ENCODE results near the gene NCOA1. TPM values are rescaled to one million over a fixed set of nuclear protein-coding genes. Genes with fewer than 3 reads are reported as not detected.
"Not testable (repeated sequence)": the region's sequence is repeated elsewhere in the genome, so short reads cannot be mapped to it uniquely, and the experiment has no call there.

The NCOA1 gene
- total RNA-seq, 1 donor from 2014 or later: 29.0 TPM

DNA sequence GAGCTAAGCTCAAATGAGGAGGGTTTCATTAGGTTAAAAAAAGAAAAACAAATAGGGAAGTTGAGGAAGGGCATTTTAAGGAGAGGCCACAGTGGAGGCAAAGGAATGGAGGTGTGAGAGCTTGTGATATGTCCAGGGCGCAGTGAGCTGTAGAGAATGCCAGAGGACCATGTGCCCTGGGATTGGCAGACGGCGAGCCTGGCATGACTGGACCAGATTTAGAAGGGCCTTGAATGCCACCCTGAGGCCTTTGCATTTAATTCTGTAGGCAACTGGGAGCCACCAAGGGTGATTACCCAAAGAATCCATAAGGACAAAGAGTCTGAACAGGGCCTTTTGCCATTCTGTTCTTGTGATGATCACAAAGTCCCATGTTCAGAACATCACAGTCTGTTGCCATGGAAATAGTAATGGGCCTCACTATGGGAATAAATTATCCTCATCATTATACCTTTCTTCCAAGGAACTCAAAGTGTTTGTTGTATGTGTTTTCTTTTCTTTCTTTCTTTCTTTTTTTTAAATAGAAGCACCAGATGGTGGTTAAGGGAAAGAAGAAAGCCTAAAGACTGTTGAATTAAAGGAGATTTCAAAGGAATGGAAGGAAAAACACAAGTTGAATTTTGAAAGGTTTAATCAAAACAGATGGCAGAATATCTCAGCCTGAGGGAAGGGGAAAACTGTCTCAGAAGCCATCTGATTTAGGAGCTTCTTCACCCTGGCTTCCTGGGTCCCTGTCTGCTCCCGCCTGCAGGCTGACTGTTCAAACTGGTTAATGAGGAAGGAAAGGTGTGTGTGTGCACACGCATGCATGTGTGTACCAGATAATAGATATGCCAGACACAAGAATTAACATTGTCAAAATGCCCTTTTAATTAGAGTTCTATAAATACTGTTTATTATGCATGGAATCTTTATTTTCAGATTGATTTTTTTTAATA is 31.6 kb upstream of the NCOA1 start:
- H3K27ac Mint-ChIP-seq (ENCODE audit: unreplicated experiment): no peak overlapping the region
- TF ChIP-seq, protein P1, sequence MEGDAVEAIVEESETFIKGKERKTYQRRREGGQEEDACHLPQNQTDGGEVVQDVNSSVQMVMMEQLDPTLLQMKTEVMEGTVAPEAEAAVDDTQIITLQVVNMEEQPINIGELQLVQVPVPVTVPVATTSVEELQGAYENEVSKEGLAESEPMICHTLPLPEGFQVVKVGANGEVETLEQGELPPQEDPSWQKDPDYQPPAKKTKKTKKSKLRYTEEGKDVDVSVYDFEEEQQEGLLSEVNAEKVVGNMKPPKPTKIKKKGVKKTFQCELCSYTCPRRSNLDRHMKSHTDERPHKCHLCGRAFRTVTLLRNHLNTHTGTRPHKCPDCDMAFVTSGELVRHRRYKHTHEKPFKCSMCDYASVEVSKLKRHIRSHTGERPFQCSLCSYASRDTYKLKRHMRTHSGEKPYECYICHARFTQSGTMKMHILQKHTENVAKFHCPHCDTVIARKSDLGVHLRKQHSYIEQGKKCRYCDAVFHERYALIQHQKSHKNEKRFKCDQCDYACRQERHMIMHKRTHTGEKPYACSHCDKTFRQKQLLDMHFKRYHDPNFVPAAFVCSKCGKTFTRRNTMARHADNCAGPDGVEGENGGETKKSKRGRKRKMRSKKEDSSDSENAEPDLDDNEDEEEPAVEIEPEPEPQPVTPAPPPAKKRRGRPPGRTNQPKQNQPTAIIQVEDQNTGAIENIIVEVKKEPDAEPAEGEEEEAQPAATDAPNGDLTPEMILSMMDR (IDR thresholded peaks at IDR 0.05): no peak
- no peak for DNase-seq (ENCODE audit: extremely low spot score, unreplicated experiment)
- no peaks in the 10 kb centered on the region for H3K9me3 Mint-ChIP-seq (ENCODE audit: unreplicated experiment)
- H3K36me3 Mint-ChIP-seq (ENCODE audit: unreplicated experiment): no peaks in the 10 kb centered on the region
- peaks cover 14% of the 10 kb centered on the region for H3K27me3 Mint-ChIP-seq (ENCODE audit: unreplicated experiment)
- H3K4me3 Mint-ChIP-seq (ENCODE audit: unreplicated experiment): no peak overlapping the region
- peaks cover 10% of the 10 kb centered on the region for H3K4me1 Mint-ChIP-seq (ENCODE audit: unreplicated experiment)

DNA sequence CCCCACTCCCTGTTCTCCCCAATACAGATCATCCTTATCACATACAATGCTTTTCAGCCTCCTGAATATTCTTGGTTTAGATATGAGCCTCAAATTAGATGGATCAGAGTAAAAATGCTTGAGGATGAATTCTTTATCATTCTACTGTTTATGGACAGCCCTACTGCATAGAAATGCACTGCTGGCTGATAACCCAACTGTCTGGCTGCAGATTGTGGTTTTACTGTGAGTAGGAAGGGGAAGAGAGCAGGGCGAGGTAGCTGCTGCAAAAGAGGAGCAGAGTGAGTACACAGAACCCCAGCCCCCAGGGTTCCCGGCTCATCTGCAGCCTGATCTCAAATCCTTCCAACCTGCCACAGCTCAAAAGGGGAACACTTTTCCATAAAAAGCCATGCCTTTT is 29.4 kb upstream of the NCOA1 start:
- Mint-ChIP-seq H3K36me3 (ENCODE audit: unreplicated experiment) (no peaks in the 10 kb centered on the region), H3K4me3 (ENCODE audit: unreplicated experiment) (no peak overlapping the region), H3K27ac (ENCODE audit: unreplicated experiment) (no peak overlapping the region), H3K4me1 (ENCODE audit: unreplicated experiment) (peaks cover 4% of the 10 kb centered on the region), H3K9me3 (ENCODE audit: unreplicated experiment) (no peaks in the 10 kb centered on the region), H3K27me3 (ENCODE audit: unreplicated experiment) (peaks cover 17% of the 10 kb centered on the region)
- DNase-seq (ENCODE audit: extremely low spot score, unreplicated experiment): no peak
- TF ChIP-seq, protein P1 (IDR thresholded peaks at IDR 0.05): no peak

DNA sequence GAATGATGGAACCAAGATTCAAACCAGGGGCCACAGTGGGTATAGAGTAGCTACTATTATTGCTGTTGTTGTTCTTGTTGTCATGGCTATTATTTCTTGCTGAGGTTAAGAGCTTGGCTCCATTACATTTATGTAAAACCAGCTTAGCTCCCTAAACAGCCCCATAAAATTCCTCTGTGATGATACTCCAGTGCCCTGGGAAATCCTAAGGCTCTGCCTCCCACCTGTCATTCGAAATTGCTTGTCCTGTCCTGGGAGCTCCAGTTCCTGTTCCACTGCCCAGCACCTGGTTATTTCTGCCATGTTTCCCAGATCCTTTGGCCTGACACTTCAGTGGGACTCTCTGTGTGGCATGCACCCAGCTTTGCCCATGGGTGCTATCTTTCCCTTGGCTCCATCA is 27.8 kb upstream of the NCOA1 start:
- no peak overlapping the region for H3K27ac Mint-ChIP-seq (ENCODE audit: unreplicated experiment)
- no peak for DNase-seq (ENCODE audit: extremely low spot score, unreplicated experiment)
- H3K4me3 Mint-ChIP-seq (ENCODE audit: unreplicated experiment): no peak overlapping the region
- TF ChIP-seq, protein P1 (IDR thresholded peaks at IDR 0.05): no peak
- no peaks in the 10 kb centered on the region for H3K36me3 Mint-ChIP-seq (ENCODE audit: unreplicated experiment)
- H3K9me3 Mint-ChIP-seq (ENCODE audit: unreplicated experiment): no peaks in the 10 kb centered on the region
- peaks cover 2% of the 10 kb centered on the region for H3K4me1 Mint-ChIP-seq (ENCODE audit: unreplicated experiment)
- peaks cover 28% of the 10 kb centered on the region for H3K27me3 Mint-ChIP-seq (ENCODE audit: unreplicated experiment)

DNA sequence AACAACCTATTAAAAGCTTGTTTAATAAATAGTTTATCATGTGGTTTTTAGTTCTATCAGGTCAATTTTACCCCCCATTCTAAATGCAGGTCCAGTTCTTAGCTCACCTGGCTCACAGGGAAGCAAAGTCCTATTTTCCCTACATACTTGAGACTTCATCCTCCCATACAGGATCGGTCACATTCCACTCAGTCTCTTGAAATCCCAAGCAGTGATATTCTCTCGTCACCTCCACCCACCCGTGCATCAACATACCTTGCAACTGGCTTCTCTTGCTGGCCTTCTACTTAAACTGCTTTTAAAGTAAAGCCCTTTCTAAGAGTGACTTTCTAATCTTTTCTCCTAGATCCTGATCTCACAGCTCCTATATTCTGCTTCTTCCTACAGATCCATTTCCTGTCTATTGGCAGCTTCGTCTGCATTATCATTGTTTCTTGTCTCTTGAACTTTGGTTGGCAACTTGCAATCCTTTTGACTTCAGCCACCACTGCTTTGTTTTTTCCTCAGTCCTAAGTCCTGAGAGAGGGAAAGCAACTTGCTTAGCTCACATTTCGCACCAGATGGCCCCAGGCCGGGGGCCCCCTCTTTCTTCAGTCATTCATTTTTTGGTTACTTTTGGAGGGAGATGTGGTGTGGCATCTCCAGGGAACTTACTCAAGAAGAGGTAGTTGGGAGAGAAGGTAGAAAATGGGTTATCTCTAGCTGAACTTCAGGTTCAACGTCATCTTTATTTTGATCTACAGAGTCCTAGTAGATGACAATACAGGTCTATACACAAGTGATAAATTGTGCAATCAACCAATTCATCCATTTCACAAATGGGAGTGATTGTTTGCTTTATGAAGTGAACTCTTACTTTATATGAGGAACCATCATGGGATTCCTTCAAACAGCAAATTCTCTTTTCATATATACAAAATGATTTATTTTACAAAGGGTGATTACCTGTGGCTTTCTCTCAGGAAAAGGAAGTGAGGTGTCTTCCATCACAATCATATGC is 23.9 kb upstream of the NCOA1 start:
- no peak overlapping the region for H3K4me3 Mint-ChIP-seq (ENCODE audit: unreplicated experiment)

DNA sequence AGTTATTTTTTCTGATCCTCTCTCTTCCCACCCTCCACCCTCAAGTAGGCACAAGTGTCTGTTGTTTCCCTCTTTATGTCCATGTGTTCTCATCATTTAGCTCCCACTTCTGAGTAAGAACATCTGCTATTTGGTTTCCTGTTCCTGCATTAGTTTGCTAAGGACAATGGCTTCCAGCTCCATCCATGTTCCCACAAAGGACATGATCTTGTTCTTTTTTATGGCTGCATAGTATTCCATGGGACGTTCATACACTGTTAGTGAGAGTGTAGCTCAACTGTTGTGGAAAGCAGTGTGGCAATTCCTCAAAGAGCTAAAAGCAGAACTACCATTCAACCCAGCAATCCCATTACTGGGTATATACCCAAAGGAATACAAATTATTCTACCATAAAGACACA is 22.6 kb upstream of the NCOA1 start:
- not testable (repeated sequence) for H3K9me3 Mint-ChIP-seq (ENCODE audit: unreplicated experiment); H3K36me3 Mint-ChIP-seq (ENCODE audit: unreplicated experiment); H3K4me3 Mint-ChIP-seq (ENCODE audit: unreplicated experiment); H3K4me1 Mint-ChIP-seq (ENCODE audit: unreplicated experiment); DNase-seq (ENCODE audit: extremely low spot score, unreplicated experiment); H3K27ac Mint-ChIP-seq (ENCODE audit: unreplicated experiment)
- H3K27me3 Mint-ChIP-seq (ENCODE audit: unreplicated experiment): peaks cover 17% of the 10 kb centered on the region

More for the DNA sequence above, 23.9 kb upstream of the NCOA1 start:
- Mint-ChIP-seq H3K36me3 (ENCODE audit: unreplicated experiment) (no peaks in the 10 kb centered on the region), H3K27ac (ENCODE audit: unreplicated experiment) (no peak overlapping the region), H3K4me1 (ENCODE audit: unreplicated experiment) (no peaks in the 10 kb centered on the region), H3K9me3 (ENCODE audit: unreplicated experiment) (no peaks in the 10 kb centered on the region), H3K27me3 (ENCODE audit: unreplicated experiment) (peaks cover 24% of the 10 kb centered on the region)
- no peak for DNase-seq (ENCODE audit: extremely low spot score, unreplicated experiment)
- TF ChIP-seq, protein P1 (IDR thresholded peaks at IDR 0.05): no peak

Data from osteocyte (in vitro differentiated cells).